ENCODE measurements around the gene KCNMB1.

Gene KCNMB1

GRCh38 chr5:170388818-170389549, at the start of gene KCNMB1:
Gene KCNMB1 (minus strand): TSS chr5:170389367. CDS start chr5:170385447, 3,920 bp downstream.
- DNase-seq (ENCODE audit: low read depth): no peak

GRCh38 chr5:170438581-170438980, 49.4 kb upstream of the KCNMB1 start:
- DNase-seq (ENCODE audit: low read depth): no peak

GRCh38 chr5:170437621-170438375, 48.6 kb upstream of the KCNMB1 start:
- no peak for DNase-seq (ENCODE audit: low read depth)

- no peak for DNase-seq (ENCODE audit: low read depth)
Observed at GRCh38 chr5:170436335-170436734, 47.2 kb upstream of the KCNMB1 start.

- DNase-seq (ENCODE audit: low read depth): no peak
Observed at GRCh38 chr5:170434966-170435605, 45.9 kb upstream of the KCNMB1 start.

- no peak for DNase-seq (ENCODE audit: low read depth)
Observed at GRCh38 chr5:170432669-170433068, 43.5 kb upstream of the KCNMB1 start.

- DNase-seq (ENCODE audit: low read depth): no peak
Observed at GRCh38 chr5:170431571-170431970, 42.4 kb upstream of the KCNMB1 start.

GRCh38 chr5:170430866-170431437, 41.8 kb upstream of the KCNMB1 start:
- DNase-seq (ENCODE audit: low read depth): no peak

GRCh38 chr5:170430256-170430655, 41.1 kb upstream of the KCNMB1 start:
- no peak for DNase-seq (ENCODE audit: low read depth)

GRCh38 chr5:170429014-170429413, 39.8 kb upstream of the KCNMB1 start:
- no peak for DNase-seq (ENCODE audit: low read depth)

GRCh38 chr5:170427672-170428236, 38.6 kb upstream of the KCNMB1 start:
- no peak for DNase-seq (ENCODE audit: low read depth)

GRCh38 chr5:170426786-170427185, 37.6 kb upstream of the KCNMB1 start:
- no peak for DNase-seq (ENCODE audit: low read depth)

GRCh38 chr5:170426149-170426767, 37.1 kb upstream of the KCNMB1 start:
- no peak for DNase-seq (ENCODE audit: low read depth)

- no peak for DNase-seq (ENCODE audit: low read depth)
Observed at GRCh38 chr5:170425731-170426130, 36.6 kb upstream of the KCNMB1 start.

GRCh38 chr5:170424629-170425028, 35.5 kb upstream of the KCNMB1 start:
- no peak for DNase-seq (ENCODE audit: low read depth)

GRCh38 chr5:170423692-170424091, 34.5 kb upstream of the KCNMB1 start:
- no peak for DNase-seq (ENCODE audit: low read depth)

GRCh38 chr5:170421826-170422225, 32.7 kb upstream of the KCNMB1 start:
- no peak for DNase-seq (ENCODE audit: low read depth)

GRCh38 chr5:170420806-170421412, 31.7 kb upstream of the KCNMB1 start:
- peak; percentile 32 for DNase-seq (ENCODE audit: low read depth)

- no peak for DNase-seq (ENCODE audit: low read depth)
Observed at GRCh38 chr5:170419643-170420042, 30.5 kb upstream of the KCNMB1 start.

- DNase-seq (ENCODE audit: low read depth): no peak
Observed at GRCh38 chr5:170418736-170419135, 29.6 kb upstream of the KCNMB1 start.

- DNase-seq (ENCODE audit: low read depth): no peak
Observed at GRCh38 chr5:170416526-170416925, 27.4 kb upstream of the KCNMB1 start.

All from non-pigmented ciliary epithelial cell (primary cell).